SK-N-SH (cell line): ENCODE measurements around the gene ADAMTS16. TPM values are rescaled to one million over a fixed set of nuclear protein-coding genes. Genes with fewer than 3 reads are reported as not detected.

ENCODE experiments used
- CTCF ChIA-PET: fragments of 300-600, 350-600 bp; formaldehyde crosslinking; extraction: SDS; loops from one replicate; lab custom pipeline; 2021; lab: Yijun Ruan, JAX
- POLR2A ChIA-PET: fragments of 350-600 bp; sonication (Branson Sonifier 250); formaldehyde crosslinking; extraction: SDS; loops from one replicate; lab custom pipeline; 2020; ENCODE audit warnings: antibody characterized with exemption, inconsistent platforms; lab: Yijun Ruan, JAX
- DNase-seq: peaks from one replicate; pipeline ENCODE4 v3.0.0; 2012
- H2AFZ ChIP-seq: fragments of 200-600 bp; sonication (generic); 2 replicates; pipeline ENCODE4 v1.8.1; 2016; ENCODE audit warnings: antibody characterized with exemption, mild to moderate bottlenecking, low read depth
- H3F3A ChIP-seq: fragments of 200-600 bp; sonication (generic); replicated peaks from 2 replicates; pipeline ENCODE3; 2016; ENCODE audit warnings: antibody characterized with exemption, mild to moderate bottlenecking; ENCODE audit not compliant: insufficient read depth
- H3K27ac ChIP-seq, 2 experiments: fragments of 200-500 bp in 1 of 2; fragments of 200-600 bp in 1 of 2; sonication (Bioruptor generic) in 1 of 2; sonication (generic), shearing (Covaris generic) in 1 of 2; 2 replicates each; pipeline versions ENCODE4 v1.5.1 to v1.6.1; 2014 to 2016; ENCODE audit warnings: low read depth in 2 of 2, inconsistent platforms in 1 of 2, low read length in 1 of 2, mild to moderate bottlenecking in 1 of 2, mixed read lengths in 1 of 2
- H3K27me3 ChIP-seq: fragments of 200-600 bp; sonication (generic), shearing (Covaris generic); 2 replicates; pipeline ENCODE4 v1.6.1; 2016; ENCODE audit warnings: mixed run types; ENCODE audit not compliant: insufficient read depth
- H3K36me3 ChIP-seq, 2 experiments: fragments of 200-500 bp in 1 of 2; fragments of 200-600 bp in 1 of 2; sonication (Bioruptor generic) in 1 of 2; sonication (generic) in 1 of 2; replicated peaks in 1 of 2; 2 replicates each; pipeline versions ENCODE3 to v1.5.1; 2014 to 2016; ENCODE audit warnings: low read length in 1 of 2, mild to moderate bottlenecking in 1 of 2; ENCODE audit not compliant: insufficient read depth in 2 of 2, control insufficient read depth in 1 of 2
- H3K4me1 ChIP-seq, 2 experiments: fragments of 200-500 bp in 1 of 2; fragments of 200-600 bp in 1 of 2; sonication (Bioruptor generic) in 1 of 2; sonication (generic), shearing (Covaris generic) in 1 of 2; 2 replicates each; pipeline versions ENCODE4 v1.5.1 to v1.6.1; 2014 to 2016; ENCODE audit warnings: low read depth in 1 of 2, low read length in 1 of 2, mixed run types in 1 of 2; ENCODE audit not compliant: insufficient read depth in 2 of 2, control insufficient read depth in 1 of 2
- H3K4me2 ChIP-seq: fragments of 200-600 bp; sonication (generic), shearing (Covaris generic); 2 replicates; pipeline ENCODE4 v1.6.1; 2017; ENCODE audit warnings: mixed run types
- H3K4me3 ChIP-seq, 2 experiments: fragments of 200-500 bp in 1 of 2; fragments of 200-600 bp in 1 of 2; sonication (Bioruptor generic) in 1 of 2; sonication (generic), shearing (Covaris generic) in 1 of 2; 2 replicates each; pipeline versions ENCODE4 v1.5.1 to v1.8.1; 2014 to 2016; ENCODE audit warnings: low read depth in 2 of 2, inconsistent platforms in 1 of 2, low read length in 1 of 2, mild to moderate bottlenecking in 1 of 2, mixed read lengths in 1 of 2, moderate library complexity in 1 of 2
- H3K79me2 ChIP-seq: fragments of 200-600 bp; sonication (generic); 2 replicates; pipeline ENCODE4 v1.8.1; 2017; ENCODE audit warnings: mild to moderate bottlenecking; ENCODE audit not compliant: insufficient read depth
- H3K9ac ChIP-seq: fragments of 200-600 bp; sonication (generic); 2 replicates; pipeline ENCODE4 v1.6.1; 2017; ENCODE audit warnings: mixed run types
- H3K9me2 ChIP-seq: fragments of 200-600 bp; sonication (generic); 2 replicates; pipeline ENCODE4 v1.6.1; 2017; ENCODE audit warnings: mixed run types
- H3K9me3 ChIP-seq: fragments of 200-600 bp; sonication (generic); 2 replicates; pipeline ENCODE4 v1.6.1; 2017; ENCODE audit warnings: mixed run types, mild to moderate bottlenecking, moderate library complexity
- H4K20me1 ChIP-seq: fragments of 200-600 bp; sonication (generic); 2 replicates; pipeline ENCODE4 v1.6.1; 2017; ENCODE audit warnings: mild to moderate bottlenecking, mixed run types; ENCODE audit not compliant: insufficient read depth
- CHD2 ChIP-seq: fragments of 150-350 bp; IDR thresholded peaks from 2 replicates; pipeline ENCODE4 v1.6.1; 2018; ENCODE audit warnings: low read length; ENCODE audit not compliant: partially characterized antibody
- EP300 ChIP-seq, 2 experiments: IDR thresholded peaks; 2 replicates each; pipeline versions ENCODE4 v1.4.0 to v1.6.1; 2012; ENCODE audit warnings: borderline replicate concordance in 1 of 2, low read depth in 1 of 2, low read length in 1 of 2
- FOXJ3 ChIP-seq: sonication (generic); formaldehyde crosslinking; IDR thresholded peaks from 2 replicates; pipeline ENCODE4 v1.5.1; 2020; ENCODE audit warnings: mild to moderate bottlenecking, missing genetic modification reagents
- GATA2 ChIP-seq: sonication (generic); formaldehyde crosslinking; IDR thresholded peaks from 2 replicates; pipeline ENCODE4 v1.5.0; 2020; ENCODE audit warnings: mild to moderate bottlenecking, missing genetic modification reagents
- MAX ChIP-seq: IDR thresholded peaks from 2 replicates; pipeline ENCODE4 v1.4.0; 2012; ENCODE audit warnings: low read depth
- RFX5 ChIP-seq: IDR thresholded peaks from 2 replicates; pipeline ENCODE4 v1.6.1; 2012; ENCODE audit warnings: mild to moderate bottlenecking, improper control_type of control experiment, low read length
- SIN3A ChIP-seq: IDR thresholded peaks from 2 replicates; pipeline ENCODE4 v1.6.1; 2012; ENCODE audit warnings: low read depth, mild to moderate bottlenecking, low read length, moderate library complexity, borderline replicate concordance
- YY1 ChIP-seq: IDR thresholded peaks from 2 replicates; pipeline ENCODE4 v1.4.0; 2012; ENCODE audit warnings: low read depth, mild to moderate bottlenecking
- ZBTB33 ChIP-seq: IDR thresholded peaks from 2 replicates; pipeline ENCODE4 v1.4.0; 2012; ENCODE audit warnings: low read depth, borderline replicate concordance
- WGBS: methylation state at CpG from one replicate; pipeline ENCODE4 v1.1.6; 2017; ENCODE audit warnings: low lambda C conversion rate; 5-methylcytosine and 5-hydroxymethylcytosine counted together
- polyA plus RNA-seq, 3 experiments: library from polyadenylated mRNA; depleted of rRNA; stranded (reverse); fragments of >200 nt; gene quantifications; 2 replicates each; pipeline ENCODE4 v1.2.3, GENCODE V29; 2012

The ADAMTS16 gene
- polyA plus RNA-seq, 1 of the 3 experiments (the other 2 are of a cell fraction): not detected

GRCh38 chr5:5295351-5295750 lies 155.2 kb downstream of the ADAMTS16 start:
- Histone ChIP-seq H3K4me1 (peaks cover 6 to 35% of the 10 kb centered on the region in 2 experiments; a peak in 2 of 4 replicates), H3K4me2 (no peak overlapping the region), H3K27me3 (no peaks in the 10 kb centered on the region), H3K79me2 (no peaks in the 10 kb centered on the region), H3K9me2 (no peaks in the 10 kb centered on the region), H3F3A (no peaks in the 10 kb centered on the region), H3K4me3 (no peak overlapping the region), H3K9me3 (no peaks in the 10 kb centered on the region), H2AFZ (no peak overlapping the region), H3K9ac (no peak overlapping the region), H3K36me3 (no peaks in the 10 kb centered on the region), H3K27ac (no peak overlapping the region), H4K20me1 (no peaks in the 10 kb centered on the region)
- POLR2A ChIA-PET: no interaction called here
- DNase-seq: no peak
- CTCF ChIA-PET: no interaction called here
- WGBS: 37% methylated on average over 3 of the region's 4 CpGs
- TF ChIP-seq FOXJ3 (no peak), YY1 (no peak), SIN3A (no peak), MAX (no peak)

- CTCF ChIA-PET: no interaction called here
- no peaks in the 10 kb centered on the region for H4K20me1 ChIP-seq
- POLR2A ChIA-PET: no interaction called here
These were observed 155.9 kb downstream of the ADAMTS16 start for GRCh38 chr5:5296051-5296450.

GRCh38 chr5:5297432-5298067 lies 157.4 kb downstream of the ADAMTS16 start:
- no peaks in the 10 kb centered on the region for H3K36me3 ChIP-seq
- H4K20me1 ChIP-seq: no peaks in the 10 kb centered on the region
- H3K9ac ChIP-seq: no peak overlapping the region
- no peak overlapping the region for H3K4me2 ChIP-seq
- peaks cover 6 to 33% of the 10 kb centered on the region in 2 experiments; a peak in 2 of 4 replicates for H3K4me1 ChIP-seq
- WGBS: 57% methylated on average over 9 of the region's 9 CpGs
- H3K4me3 ChIP-seq: no peak overlapping the region
- no peak overlapping the region for H3K27ac ChIP-seq
- ChIA-PET CTCF (interaction anchor here (1.4 to 2.2 kb wide), 2 partner anchors 24 to 38 kb away, joined by 3 to 5 read pairs; no protein-coding TSS in a partner anchor), POLR2A (interaction anchor here (0.7 kb wide), 1 partner anchor 9 kb away, joined by 3 read pairs; no protein-coding TSS in a partner anchor)
- no peak overlapping the region for H2AFZ ChIP-seq
- H3K27me3 ChIP-seq: no peaks in the 10 kb centered on the region
- no peak for DNase-seq
- no peaks in the 10 kb centered on the region for H3K79me2 ChIP-seq
- no peaks in the 10 kb centered on the region for H3F3A ChIP-seq
- TF ChIP-seq ZBTB33 (no peak), GATA2 (CRISPR knock-in tag) (peak; percentile 46; the same call in 1 of the 2 replicates)
- H3K9me2 ChIP-seq: no peaks in the 10 kb centered on the region
- H3K9me3 ChIP-seq: no peaks in the 10 kb centered on the region

More at GRCh38 chr5:5296051-5296450, 155.9 kb downstream of the ADAMTS16 start:
- TF ChIP-seq CHD2 (no peak), RFX5 (no peak), EP300 (IDR thresholded peaks at IDR 0.05; ENCODE audit: borderline replicate concordance in 1 of 2, low read depth in 1 of 2, low read length in 1 of 2) (no peak)
- TF ChIP-seq, all 33 proteins: peak for 0
- Histone ChIP-seq H3K4me1 (peaks cover 6 to 35% of the 10 kb centered on the region in 2 experiments; a peak in 2 of 4 replicates), H3K4me2 (no peak overlapping the region), H3K27ac (no peak overlapping the region), H3K4me3 (no peak overlapping the region), H3K79me2 (no peaks in the 10 kb centered on the region), H3F3A (no peaks in the 10 kb centered on the region), H2AFZ (no peak overlapping the region), H3K9me2 (no peaks in the 10 kb centered on the region), H3K27me3 (no peaks in the 10 kb centered on the region), H3K36me3 (no peaks in the 10 kb centered on the region), H3K9me3 (no peaks in the 10 kb centered on the region), H3K9ac (no peak overlapping the region)
- DNase-seq: no peak
- 88% methylated on average over 6 of the region's 6 CpGs for WGBS
